NCI-H226 (cell line): Measurements from ENCODE around the gene SPDYE4.

ENCODE experiments used
- DNase-seq: peaks from one replicate; pipeline ENCODE4 v3.0.0-alpha.2; 2015

The SPDYE4 gene

GRCh38 chr17:8708025-8708461 is 50.3 kb downstream of the SPDYE4 start:
- DNase-seq, result no peak

- no peak for DNase-seq
Observed at GRCh38 chr17:8707332-8708024, 50.9 kb downstream of the SPDYE4 start.

GRCh38 chr17:8706431-8706830 is 51.9 kb downstream of the SPDYE4 start:
- DNase-seq, result no peak

GRCh38 chr17:8705427-8705826 is 52.9 kb downstream of the SPDYE4 start:
- DNase-seq, result no peak

GRCh38 chr17:8703001-8703400 is 55.3 kb downstream of the SPDYE4 start:
- DNase-seq, result no peak

DNA sequence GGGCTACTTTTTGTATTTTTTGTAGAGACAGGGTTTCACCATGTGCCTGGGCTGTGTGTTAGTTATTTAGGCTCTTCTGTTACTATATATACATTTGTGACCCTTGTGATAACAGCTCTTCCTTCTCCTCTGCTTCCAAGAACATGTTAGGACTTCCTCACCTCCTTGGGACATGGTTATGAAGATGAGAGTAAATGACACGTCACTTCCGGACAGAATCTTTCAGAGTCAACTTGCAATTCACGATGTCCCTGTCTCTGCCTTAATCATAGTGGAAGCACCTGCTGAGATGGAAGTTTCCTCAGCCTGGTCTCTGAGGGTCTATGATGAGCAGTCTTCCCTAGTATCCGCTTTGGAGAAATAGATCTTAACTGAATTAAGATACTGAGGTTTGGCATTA is 56.6 kb downstream of the SPDYE4 start:
- DNase-seq, result no peak

DNA sequence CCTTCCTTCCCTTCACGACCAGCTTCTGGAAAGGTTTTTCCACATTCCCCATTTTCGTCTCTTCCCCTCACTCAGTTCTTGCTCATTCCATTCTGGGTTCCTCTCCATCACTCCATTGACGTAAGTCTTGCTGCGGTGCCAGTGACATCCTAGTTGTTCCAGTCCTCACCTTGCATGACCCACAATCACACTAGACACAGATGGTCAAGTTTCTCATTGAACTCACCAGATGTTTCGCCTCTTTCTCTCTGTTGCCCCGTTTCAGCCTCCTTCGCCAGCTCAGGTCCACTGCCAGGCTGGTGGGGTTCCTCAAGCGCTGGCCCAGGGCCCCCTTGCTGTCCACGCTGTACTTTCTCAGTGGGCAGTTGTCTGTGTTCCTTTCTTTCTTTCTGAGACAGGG is 57.1 kb downstream of the SPDYE4 start:
- no peak for DNase-seq
